HG03060 (cell line): ENCODE results near the gene MTFR1L.

Experiments
- ATAC-seq: cut with Tn5 transposase; IDR thresholded peaks from one replicate; pipeline ENCODE4 v1.9.1; 2021; ENCODE audit warnings: low read depth, moderate number of reproducible peaks; ENCODE audit not compliant: unreplicated experiment

MTFR1L gene

DNA sequence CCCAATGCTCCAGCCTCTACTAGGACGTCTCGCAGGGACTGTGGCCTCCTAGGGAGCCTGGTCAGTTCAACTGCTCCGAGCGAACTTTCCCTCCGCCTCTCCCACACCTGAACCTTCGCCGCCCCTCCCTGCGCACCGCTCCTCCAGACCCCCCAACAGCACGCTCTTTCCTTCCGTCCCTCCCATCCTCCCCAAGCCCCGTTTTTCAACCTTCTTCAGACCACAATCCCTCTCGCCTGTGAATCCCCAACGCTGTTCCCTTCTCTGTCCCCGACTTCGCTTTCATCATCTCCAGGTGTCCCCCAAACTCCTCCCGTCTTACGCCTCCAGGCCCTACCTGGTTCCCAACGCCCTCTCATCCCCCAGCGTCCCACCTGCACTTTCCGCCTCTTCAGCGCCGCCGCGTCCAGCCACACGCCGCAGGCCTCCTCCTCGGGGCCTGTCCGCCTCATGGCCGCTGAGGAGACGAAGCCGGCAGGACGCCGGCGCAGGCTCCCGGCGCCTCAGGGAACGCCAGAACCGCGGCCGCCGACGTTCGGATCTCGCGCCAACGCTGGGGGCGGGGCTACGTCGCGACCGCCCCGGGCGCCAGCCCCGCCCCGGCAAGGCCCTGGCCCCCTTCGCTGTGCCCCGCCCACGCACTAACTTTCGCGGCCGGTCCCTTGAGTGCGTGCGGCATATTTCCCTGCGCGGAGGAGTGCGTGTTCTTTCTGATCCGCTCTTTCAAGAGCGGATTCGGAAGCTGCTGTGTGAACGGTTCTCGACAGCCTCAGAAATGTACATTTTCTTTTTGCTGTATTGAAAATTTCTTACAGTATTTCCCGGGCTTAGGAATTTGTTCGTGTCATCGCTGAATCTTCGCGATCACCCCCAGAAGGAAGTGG lies 39.4 kb downstream of the MTFR1L start, which contains the start of gene AUNIP:
TSS of gene AUNIP (minus strand) at position 552 of the 884 bp plus-strand sequence. CDS start at position 452, 100 bp downstream.
- ATAC-seq: no peak

GRCh38 chr1:25861316-25862286 lies 41.8 kb downstream of the MTFR1L start:
- no peak for ATAC-seq

- no peak for ATAC-seq
Observed at GRCh38 chr1:25862785-25863485, 43.2 kb downstream of the MTFR1L start.

GRCh38 chr1:25863486-25864262 lies 43.9 kb downstream of the MTFR1L start:
- ATAC-seq: no peak

DNA sequence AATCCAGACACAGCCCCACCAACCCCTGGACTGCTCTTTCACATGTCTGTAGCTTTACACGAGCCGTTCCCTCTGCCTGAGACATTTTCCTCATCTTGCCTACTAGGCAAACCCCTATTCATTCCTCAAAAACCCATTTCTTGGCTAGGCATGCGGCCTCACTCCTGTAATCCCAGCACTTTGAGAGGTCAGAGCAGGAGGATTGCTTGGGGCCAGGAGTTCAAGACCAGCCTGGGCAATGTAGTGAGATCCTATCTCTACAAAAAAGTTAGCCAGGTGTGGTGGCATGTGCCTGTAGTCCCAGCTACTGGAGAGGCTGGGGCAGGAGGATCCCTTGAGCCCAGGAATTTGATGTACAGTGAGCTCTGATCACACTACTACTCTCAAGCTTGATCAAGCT lies 44.7 kb downstream of the MTFR1L start:
- ATAC-seq: no peak

DNA sequence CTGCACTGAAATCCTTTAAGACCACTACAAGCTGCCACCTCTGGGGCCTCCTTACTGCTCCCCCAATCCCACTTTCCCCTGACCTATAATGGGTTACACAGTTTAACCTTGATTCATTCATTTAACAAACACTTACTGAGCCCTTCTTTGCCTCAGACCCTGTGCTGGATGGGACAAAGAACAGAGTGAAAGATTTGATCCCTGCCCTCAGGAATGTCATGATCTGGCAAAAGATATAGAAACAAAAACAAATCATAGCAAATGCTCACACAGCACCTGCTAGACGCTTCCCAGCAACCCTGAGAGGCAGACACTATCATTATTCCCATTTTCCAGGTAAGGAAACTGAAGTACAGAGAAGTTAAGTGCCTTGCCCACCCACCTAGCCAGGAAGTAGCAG lies 46.5 kb downstream of the MTFR1L start:
- ATAC-seq: no peak

GRCh38 chr1:25867210-25867991 lies 47.6 kb downstream of the MTFR1L start:
- ATAC-seq: no peak

- no peak for ATAC-seq
Observed at GRCh38 chr1:25869909-25870606, 50.3 kb downstream of the MTFR1L start.

DNA sequence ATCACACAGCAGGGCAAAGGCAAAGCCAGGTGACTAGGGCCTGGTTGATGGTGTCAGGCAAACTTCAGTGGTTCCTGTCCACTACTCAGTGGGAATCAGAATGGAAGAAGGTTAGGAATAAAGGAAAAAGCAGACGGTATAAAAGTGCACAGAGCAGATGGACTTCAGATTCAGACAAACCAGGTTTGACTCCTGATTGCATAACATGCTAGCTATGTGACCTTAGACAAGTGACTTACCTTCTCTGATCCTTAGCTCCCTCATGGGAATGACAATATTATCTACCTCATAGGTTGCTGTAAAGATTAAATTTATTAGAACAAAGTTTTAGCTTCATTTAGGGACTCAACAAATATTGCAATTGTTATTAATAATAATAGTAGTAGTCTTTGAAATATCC lies 50.9 kb downstream of the MTFR1L start:
- ATAC-seq: no peak

- ATAC-seq: no peak
Observed at GRCh38 chr1:25871086-25871703, 51.4 kb downstream of the MTFR1L start.

GRCh38 chr1:25871704-25872494 lies 52.1 kb downstream of the MTFR1L start:
- ATAC-seq: no peak

DNA sequence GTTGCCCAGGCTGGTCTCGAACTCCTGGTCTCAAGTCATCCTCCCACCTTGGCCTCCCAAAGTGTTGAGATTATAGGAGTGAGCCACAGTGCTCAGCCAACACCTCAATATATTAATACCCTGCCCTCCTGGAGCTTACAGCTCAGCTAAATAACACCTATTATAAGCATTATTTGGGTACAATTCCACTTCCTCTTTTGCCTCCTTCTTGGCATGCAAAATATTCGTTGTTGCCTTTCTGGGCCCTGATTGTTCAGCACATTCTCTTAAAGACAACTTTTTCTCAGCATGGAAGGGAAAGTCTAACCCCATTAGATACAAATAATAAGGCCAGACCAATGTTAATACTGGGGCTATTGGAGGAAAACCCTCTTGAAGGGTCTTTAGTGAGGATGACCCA lies 53.0 kb downstream of the MTFR1L start:
- no peak for ATAC-seq

DNA sequence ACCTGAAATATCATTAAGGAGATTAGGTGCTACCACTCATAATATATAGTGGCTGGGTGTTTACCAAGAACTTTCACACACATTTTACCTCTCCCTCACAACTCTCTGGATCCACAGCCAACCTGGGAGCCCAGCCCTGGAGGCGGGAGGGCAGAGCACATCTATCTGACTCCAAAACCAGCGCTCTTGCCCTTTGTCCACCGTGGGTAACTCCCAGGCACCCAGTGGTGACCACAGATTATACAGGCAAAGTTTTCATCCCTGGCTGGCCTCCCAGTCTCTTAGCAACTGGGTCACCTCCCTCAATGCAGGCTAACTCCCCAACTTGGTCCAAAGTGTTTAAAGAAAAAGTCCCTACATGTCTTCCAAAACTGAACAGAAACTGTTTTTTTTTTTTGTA lies 53.4 kb downstream of the MTFR1L start:
- no peak for ATAC-seq

GRCh38 chr1:25874209-25874608 lies 54.5 kb downstream of the MTFR1L start:
- ATAC-seq: no peak

- ATAC-seq: no peak
Observed at GRCh38 chr1:25874635-25875153, 54.9 kb downstream of the MTFR1L start.

DNA sequence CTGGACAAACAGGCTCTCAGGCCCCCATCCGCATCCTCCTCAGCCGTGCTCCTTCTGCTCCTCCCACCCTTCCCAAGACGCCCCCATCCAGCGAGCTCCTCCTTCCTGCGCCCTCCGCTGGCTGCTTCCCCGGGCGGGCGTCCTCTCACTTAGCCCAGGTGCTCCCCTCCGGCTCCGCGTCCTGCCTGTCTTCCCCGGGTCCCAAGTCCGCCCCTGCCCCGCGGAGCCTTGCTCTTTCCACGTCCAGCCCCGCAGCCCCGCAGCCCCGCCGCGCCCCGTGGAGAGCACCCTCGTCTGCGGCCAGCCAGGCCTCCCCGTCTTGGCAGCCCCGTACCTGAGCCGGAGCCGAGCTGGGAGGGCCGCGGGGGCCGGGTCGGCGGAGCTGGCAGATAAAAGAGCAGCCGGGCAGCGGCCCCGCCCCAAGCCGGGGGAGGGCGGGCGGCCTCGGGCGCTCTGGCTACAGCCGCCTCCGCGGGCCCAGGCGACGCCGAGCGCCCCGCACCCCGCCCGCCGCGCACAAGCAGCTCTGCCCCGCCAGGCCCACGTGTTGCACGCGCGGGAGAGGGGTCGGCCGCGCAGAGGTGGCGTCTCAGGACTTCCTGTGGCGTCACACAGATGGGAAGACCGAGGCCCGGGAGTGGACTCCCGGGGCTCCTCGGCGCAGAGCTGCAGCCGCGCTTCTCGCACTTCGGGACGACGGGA lies 55.6 kb downstream of the MTFR1L start, which contains the start of gene PAQR7:
TSS of gene PAQR7 (minus strand) at position 555 of the 702 bp plus-strand sequence. CDS start 11,869 bp downstream, outside the sequence.
- no peak for ATAC-seq
